HCT116 (cell line): ENCODE results near the gene ECE1. TPM values are rescaled to one million over a fixed set of nuclear protein-coding genes. Genes with fewer than 3 reads are reported as not detected.

Source experiments
- ATAC-seq: fragments of 200-7000 bp; cut with Tn5 transposase; 2 replicates; pipeline ENCODE4 v1.9.1; 2020; ENCODE audit warnings: mild to moderate bottlenecking, moderate library complexity
- BruUV-seq: library from RNA; stranded (reverse); fragments of 400-500 nt; replicated peaks from 2 replicates; lab custom pipeline; 2021; lab: Mats Ljungman, UMichigan
- CTCF ChIA-PET: fragments of 300-600 bp; sonication (Branson Sonifier 250); formaldehyde crosslinking; loops from one replicate; lab custom pipeline; 2021; ENCODE audit warnings: antibody characterized with exemption; lab: Charles Lee
- POLR2A ChIA-PET: fragments of 300-600, 350-600 bp; sonication (Branson Sonifier 250); formaldehyde crosslinking; loops from one replicate; lab custom pipeline; 2021; ENCODE audit warnings: antibody characterized with exemption; lab: Charles Lee
- RAD21 ChIA-PET, 2 experiments: fragments of 300-600 bp; sonication (Branson Sonifier 250); formaldehyde crosslinking; loops; one replicate each; lab custom pipeline; 2023; ENCODE audit warnings: low total read pairs in 2 of 2; ENCODE audit not compliant: uncharacterized antibody in 2 of 2, unreplicated experiment in 2 of 2, low non-redundant PET in 1 of 2; lab: Charles Lee
- DNase-seq: peaks from one replicate; pipeline ENCODE4 v3.0.0-alpha.2; 2010; ENCODE audit warnings: low read depth, low spot score
- H2AFZ ChIP-seq: fragments of 200-600 bp; shearing (Covaris generic), sonication (generic); 2 replicates; pipeline ENCODE4 v1.6.1; 2017; ENCODE audit warnings: low read depth, mixed run types, mixed read lengths, antibody characterized with exemption, low read length; ENCODE audit not compliant: poor library complexity, severe bottlenecking
- H3K27ac ChIP-seq: 2 replicates; pipeline ENCODE4 v1.5.1; 2012; ENCODE audit warnings: low read depth, low read length
- H3K27me3 ChIP-seq: fragments of 200-600 bp; sonication (generic); 2 replicates; pipeline ENCODE4 v1.6.1; 2016; ENCODE audit warnings: mixed run types, low read length, mixed read lengths; ENCODE audit not compliant: insufficient read depth
- H3K36me3 ChIP-seq, 2 experiments: fragments of 200-500 bp in 1 of 2; fragments of 200-600 bp in 1 of 2; sonication (Bioruptor generic) in 1 of 2; sonication (generic) in 1 of 2; 2 replicates each; pipeline versions ENCODE4 v1.5.1 to v1.6.1; 2014 to 2016; ENCODE audit warnings: low read length in 2 of 2, inconsistent platforms in 1 of 2, mixed read lengths in 1 of 2, mixed run types in 1 of 2; ENCODE audit not compliant: insufficient read depth in 2 of 2, control insufficient read depth in 1 of 2
- H3K4me1 ChIP-seq, 2 experiments: fragments of 200-600 bp in 1 of 2; sonication (generic) in 1 of 2; 2 replicates each; pipeline versions ENCODE4 v1.5.1 to v1.6.1; 2012 to 2017; ENCODE audit warnings: low read length in 2 of 2, inconsistent platforms in 1 of 2, mild to moderate bottlenecking in 1 of 2, mixed read lengths in 1 of 2, mixed run types in 1 of 2, moderate library complexity in 1 of 2; ENCODE audit not compliant: insufficient read depth in 2 of 2, control insufficient read depth in 1 of 2
- H3K4me2 ChIP-seq: fragments of 200-600 bp; sonication (generic); 2 replicates; pipeline ENCODE4 v1.6.1; 2017; ENCODE audit warnings: mixed run types, low read length, mixed read lengths
- H3K4me3 ChIP-seq, 2 experiments: fragments of 200-600 bp in 1 of 2; sonication (generic) in 1 of 2; replicated peaks in 1 of 2; 2 replicates each; pipeline ENCODE4 v1.5.1; 2011 to 2016; ENCODE audit warnings: low read length in 2 of 2, control low read depth in 1 of 2, low read depth in 1 of 2, mild to moderate bottlenecking in 1 of 2, mixed read lengths in 1 of 2, mixed run types in 1 of 2
- H3K79me2 ChIP-seq: fragments of 200-600 bp; sonication (generic); 2 replicates; pipeline ENCODE4 v1.6.1; 2017; ENCODE audit warnings: mild to moderate bottlenecking, mixed run types, low read length, moderate library complexity, mixed read lengths; ENCODE audit not compliant: insufficient read depth
- H3K9ac ChIP-seq: fragments of 200-600 bp; sonication (generic); 2 replicates; pipeline ENCODE4 v1.6.1; 2016; ENCODE audit warnings: low read length, mixed read lengths
- H3K9me2 ChIP-seq: fragments of 200-600 bp; sonication (generic), shearing (Covaris generic); 2 replicates; pipeline ENCODE4 v1.6.1; 2017; ENCODE audit warnings: mixed run types, mild to moderate bottlenecking, moderate library complexity; ENCODE audit not compliant: insufficient read depth
- H3K9me3 ChIP-seq, 2 experiments: fragments of 200-500 bp in 1 of 2; fragments of 200-600 bp in 1 of 2; sonication (Bioruptor generic) in 1 of 2; sonication (generic) in 1 of 2; 2 replicates each; pipeline ENCODE4 v1.6.1; 2014 to 2017; ENCODE audit warnings: low read length in 2 of 2, mixed read lengths in 2 of 2, inconsistent platforms in 1 of 2, low read depth in 1 of 2, mild to moderate bottlenecking in 1 of 2, mixed run types in 1 of 2, moderate library complexity in 1 of 2; ENCODE audit not compliant: control insufficient read depth in 1 of 2, insufficient read depth in 1 of 2
- H4K20me1 ChIP-seq: fragments of 200-600 bp; sonication (generic), shearing (Covaris generic); 2 replicates; pipeline ENCODE4 v1.6.1; 2017; ENCODE audit warnings: mixed run types, mild to moderate bottlenecking, moderate library complexity; ENCODE audit not compliant: insufficient read depth
- EGR1 ChIP-seq: IDR thresholded peaks from 2 replicates; pipeline ENCODE4 v1.6.1; 2012; ENCODE audit warnings: low read depth
- ELF1 ChIP-seq: IDR thresholded peaks from 2 replicates; pipeline ENCODE4 v1.6.1; 2012; ENCODE audit warnings: low read depth, borderline replicate concordance
- EZH2 ChIP-seq: fragments of 200-600 bp; sonication (generic); IDR thresholded peaks from 2 replicates; pipeline ENCODE4 v1.6.1; 2017; ENCODE audit warnings: antibody characterized with exemption, mixed run types
- EZH2phosphoT487 ChIP-seq: fragments of 200-600 bp; IDR thresholded peaks from 2 replicates; pipeline ENCODE4 v1.6.1; 2018; ENCODE audit warnings: antibody characterized with exemption, borderline replicate concordance
- FOSL1 ChIP-seq: IDR thresholded peaks from 2 replicates; pipeline ENCODE4 v1.6.1; 2012; ENCODE audit warnings: low read depth
- POLR2A ChIP-seq: IDR thresholded peaks from 2 replicates; pipeline ENCODE4 v1.7.0; 2011; ENCODE audit warnings: borderline replicate concordance; ENCODE audit not compliant: insufficient read depth, insufficient read length; ENCODE audit errors: extremely low read depth
- POLR2AphosphoS5 ChIP-seq: IDR thresholded peaks from 2 replicates; pipeline ENCODE4 v1.6.1; 2011; ENCODE audit warnings: mild to moderate bottlenecking, low read depth, low read length, moderate library complexity
- RAD21 ChIP-seq: IDR thresholded peaks from 2 replicates; pipeline ENCODE4 v1.6.1; 2012; ENCODE audit warnings: low read depth, mild to moderate bottlenecking
- REST ChIP-seq: IDR thresholded peaks from 2 replicates; pipeline ENCODE4 v1.6.1; 2012; ENCODE audit warnings: low read depth
- SIN3A ChIP-seq: IDR thresholded peaks from 2 replicates; pipeline ENCODE4 v1.6.1; 2012; ENCODE audit warnings: low read depth
- SP1 ChIP-seq: IDR thresholded peaks from 2 replicates; pipeline ENCODE4 v1.6.1; 2012; ENCODE audit warnings: low read depth
- YY1 ChIP-seq: IDR thresholded peaks from 2 replicates; pipeline ENCODE4 v1.6.1; 2011; ENCODE audit warnings: low read length, low read depth, moderate library complexity, mild to moderate bottlenecking; ENCODE audit not compliant: insufficient replicate concordance; ENCODE audit errors: extremely low read depth
- ZFX ChIP-seq: fragments of 450-650 bp; IDR thresholded peaks from 2 replicates; pipeline ENCODE4 v1.6.1; 2017
- intact Hi-C: fragments of 100-400 bp; cut with micrococcal nuclease; formaldehyde crosslinking; loops from 2 replicates; pipeline ENCODE4 v1.10.0; 2022
- total RNA-seq: library from RNA; stranded (reverse); gene quantifications from one replicate; pipeline ENCODE4 v1.2.1, GENCODE V29; 2021; ENCODE audit not compliant: unreplicated experiment

ECE1 gene
- total RNA-seq, 1 experiment from 2014 or later: 66.8 TPM

DNA sequence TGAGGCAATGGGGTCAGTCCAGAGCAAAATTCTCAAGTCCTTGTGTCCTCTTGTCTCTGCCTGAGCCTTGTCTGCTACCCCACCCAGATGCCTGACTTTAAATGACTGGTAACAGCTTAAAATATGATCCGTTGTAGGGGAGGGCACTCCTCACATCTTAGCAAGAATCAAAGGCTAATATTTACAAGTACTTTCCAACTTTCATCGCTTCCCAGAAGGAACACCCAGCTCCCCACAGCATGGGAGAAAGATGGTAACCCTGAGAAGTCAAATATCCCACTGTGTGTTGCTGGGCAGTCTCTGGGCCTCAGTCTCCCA lies 5.2 kb downstream of the ECE1 start:
- Histone ChIP-seq H3K36me3 (0 out of 4 replicates have a peak, but pooled peaks cover 0 to 3% of the 10 kb centered on the region in 2 experiments), H3K9me3 (no peaks in the 10 kb centered on the region), H3K4me2 (no peak overlapping the region), H2AFZ (no peak overlapping the region), H3K9ac (no peak overlapping the region), H3K27me3 (no peaks in the 10 kb centered on the region), H3K27ac (no peak overlapping the region), H3K9me2 (no peaks in the 10 kb centered on the region), H4K20me1 (no peaks in the 10 kb centered on the region), H3K79me2 (peaks cover 3% of the 10 kb centered on the region; the same call in 1 of the 2 replicates), H3K4me3 (no peak overlapping the region), H3K4me1 (peaks cover 5 to 10% of the 10 kb centered on the region in 2 experiments)
- POLR2A ChIA-PET: no interaction called here
- RAD21 ChIA-PET: no interaction called here
- DNase-seq (no peak), ATAC-seq (no peak)
- no peak for TF ChIP-seq POLR2AphosphoS5
- no peak for TF ChIP-seq EGR1
- TF ChIP-seq FOSL1: no peak
- TF ChIP-seq POLR2A: no peak
- no peak for TF ChIP-seq YY1
- no peak for TF ChIP-seq REST
- TF ChIP-seq EZH2: no peak
- TF ChIP-seq ELF1: no peak
- TF ChIP-seq RAD21: no peak
- TF ChIP-seq ZFX: no peak
- TF ChIP-seq SP1: no peak
- TF ChIP-seq SIN3A: no peak
- TF ChIP-seq EZH2phosphoT487: no peak
- intact Hi-C loops: no loop called here
- BruUV-seq: no TSS peak
- CTCF ChIA-PET: interaction anchor here (1.8 kb wide), 1 partner anchor 15 kb away, joined by 6 read pairs; no protein-coding TSS in a partner anchor
